ENCODE results near the gene RNLS.

RNLS gene

DNA sequence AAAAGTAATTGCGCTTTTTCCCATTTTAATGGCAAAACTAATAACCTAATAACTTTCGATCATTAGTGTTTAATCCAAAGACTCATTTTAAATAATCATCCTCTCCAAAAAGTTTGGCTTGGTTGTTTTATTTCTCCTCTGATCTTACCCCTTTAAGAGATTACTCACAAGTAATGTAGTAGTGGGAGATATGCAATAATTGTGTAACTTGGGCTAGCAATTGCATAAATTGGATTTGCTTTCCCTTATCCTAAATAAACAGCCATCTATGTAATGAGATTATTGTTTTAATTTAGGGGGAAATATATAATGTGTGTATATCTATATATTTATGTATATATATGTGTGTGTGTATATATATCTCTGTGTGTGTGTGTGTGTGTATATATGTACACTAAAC, 82.5 kb downstream of the RNLS start:
- DNase-seq (ENCODE audit: low read depth): no peak
- H3K4me3 ChIP-seq (ENCODE audit: low read depth, low read length): no peak overlapping the region

DNA sequence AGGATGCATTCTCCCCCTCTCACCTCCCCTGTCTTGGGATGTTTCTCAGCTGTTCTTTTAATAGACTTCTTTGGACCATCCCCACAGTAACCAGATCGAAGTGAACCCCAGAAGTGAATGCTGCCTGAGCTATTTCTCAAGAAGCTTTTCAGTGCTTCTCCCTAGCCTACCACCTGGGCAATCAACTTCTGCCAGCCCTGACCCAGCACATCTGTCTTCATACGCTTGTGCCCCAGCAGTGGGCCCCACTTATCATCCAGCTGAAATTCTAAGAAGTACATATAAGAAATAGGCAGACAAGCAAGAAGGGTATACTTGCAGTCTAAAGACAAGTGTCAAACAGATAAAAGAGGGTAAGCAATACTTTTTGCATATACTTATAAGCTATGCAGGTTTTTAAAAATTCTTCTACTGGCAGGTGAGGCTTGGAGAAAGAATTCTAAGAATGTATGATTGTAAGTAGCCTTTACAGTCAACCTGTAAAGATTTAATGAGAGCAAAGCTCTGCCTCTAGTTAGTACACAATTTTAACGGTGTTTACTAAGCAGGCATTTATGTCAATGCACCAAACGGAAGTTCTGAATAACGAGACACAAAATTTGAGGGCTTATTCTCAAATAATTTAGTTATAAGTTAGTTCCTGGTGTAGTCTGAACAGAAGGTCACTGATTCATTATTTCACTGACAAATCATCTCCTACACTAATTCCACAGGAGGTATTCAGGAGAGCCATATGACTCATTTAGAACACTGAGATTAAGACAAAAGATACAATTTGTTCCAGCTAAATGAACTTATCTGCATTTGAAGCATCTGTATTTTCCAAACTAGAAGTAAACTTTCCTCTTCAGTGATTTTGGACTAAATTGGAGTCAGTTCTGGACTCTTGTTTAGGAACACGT, 83.3 kb downstream of the RNLS start:
- no peak for DNase-seq (ENCODE audit: low read depth)
- TF ChIP-seq, protein P1, sequence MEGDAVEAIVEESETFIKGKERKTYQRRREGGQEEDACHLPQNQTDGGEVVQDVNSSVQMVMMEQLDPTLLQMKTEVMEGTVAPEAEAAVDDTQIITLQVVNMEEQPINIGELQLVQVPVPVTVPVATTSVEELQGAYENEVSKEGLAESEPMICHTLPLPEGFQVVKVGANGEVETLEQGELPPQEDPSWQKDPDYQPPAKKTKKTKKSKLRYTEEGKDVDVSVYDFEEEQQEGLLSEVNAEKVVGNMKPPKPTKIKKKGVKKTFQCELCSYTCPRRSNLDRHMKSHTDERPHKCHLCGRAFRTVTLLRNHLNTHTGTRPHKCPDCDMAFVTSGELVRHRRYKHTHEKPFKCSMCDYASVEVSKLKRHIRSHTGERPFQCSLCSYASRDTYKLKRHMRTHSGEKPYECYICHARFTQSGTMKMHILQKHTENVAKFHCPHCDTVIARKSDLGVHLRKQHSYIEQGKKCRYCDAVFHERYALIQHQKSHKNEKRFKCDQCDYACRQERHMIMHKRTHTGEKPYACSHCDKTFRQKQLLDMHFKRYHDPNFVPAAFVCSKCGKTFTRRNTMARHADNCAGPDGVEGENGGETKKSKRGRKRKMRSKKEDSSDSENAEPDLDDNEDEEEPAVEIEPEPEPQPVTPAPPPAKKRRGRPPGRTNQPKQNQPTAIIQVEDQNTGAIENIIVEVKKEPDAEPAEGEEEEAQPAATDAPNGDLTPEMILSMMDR (IDR thresholded peaks at IDR 0.05; ENCODE audit: control insufficient read depth, extremely low read depth, insufficient read depth): no peak
- H3K4me3 ChIP-seq (ENCODE audit: low read depth, low read length): no peak overlapping the region

More for the DNA sequence above, 82.5 kb downstream of the RNLS start:
- TF ChIP-seq, protein P1 (IDR thresholded peaks at IDR 0.05; ENCODE audit: control insufficient read depth, extremely low read depth, insufficient read depth): no peak

DNA sequence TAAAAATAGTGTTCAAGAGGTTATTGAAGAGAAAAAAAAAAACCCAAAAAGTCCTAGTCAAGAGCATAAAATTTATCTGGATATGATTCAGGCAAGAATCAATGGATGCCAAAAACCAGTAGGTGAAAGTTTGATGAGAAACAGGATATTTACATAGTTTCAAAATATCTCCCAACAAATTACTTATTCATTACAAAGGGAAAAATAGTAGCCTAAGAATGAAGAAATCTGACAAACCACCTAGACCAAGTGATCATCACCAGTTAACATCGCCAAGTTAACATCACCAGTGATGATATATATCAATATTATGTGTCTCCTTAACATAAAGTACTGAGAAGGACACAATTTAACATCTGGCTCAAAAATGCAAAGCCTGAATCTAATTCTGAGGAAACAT, 85.2 kb downstream of the RNLS start:
- no peak for DNase-seq (ENCODE audit: low read depth)
- TF ChIP-seq, protein P1 (IDR thresholded peaks at IDR 0.05; ENCODE audit: control insufficient read depth, extremely low read depth, insufficient read depth): no peak
- H3K4me3 ChIP-seq (ENCODE audit: low read depth, low read length): no peak overlapping the region

DNA sequence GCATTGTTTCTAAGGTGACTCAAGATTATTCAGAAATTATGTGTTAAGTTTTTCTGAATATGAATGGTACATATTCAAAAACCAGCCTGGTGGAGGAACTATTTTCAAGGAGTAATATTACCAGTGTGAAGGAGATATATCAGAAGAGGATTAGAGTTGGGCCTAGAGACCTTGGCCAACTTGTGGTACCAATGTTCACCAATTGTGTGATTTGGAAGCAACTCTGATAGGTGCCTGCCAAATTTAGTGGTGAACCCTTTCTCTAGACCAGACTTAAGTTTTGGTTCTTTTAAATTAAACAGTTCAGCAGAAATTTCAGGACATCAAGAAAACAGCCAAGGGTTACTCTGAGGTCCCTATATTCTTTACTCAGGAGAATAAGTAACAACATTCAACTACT, 88.6 kb downstream of the RNLS start:
- H3K4me3 ChIP-seq (ENCODE audit: low read depth, low read length): no peak overlapping the region
- no peak for DNase-seq (ENCODE audit: low read depth)
- TF ChIP-seq, protein P1 (IDR thresholded peaks at IDR 0.05; ENCODE audit: control insufficient read depth, extremely low read depth, insufficient read depth): no peak

DNA sequence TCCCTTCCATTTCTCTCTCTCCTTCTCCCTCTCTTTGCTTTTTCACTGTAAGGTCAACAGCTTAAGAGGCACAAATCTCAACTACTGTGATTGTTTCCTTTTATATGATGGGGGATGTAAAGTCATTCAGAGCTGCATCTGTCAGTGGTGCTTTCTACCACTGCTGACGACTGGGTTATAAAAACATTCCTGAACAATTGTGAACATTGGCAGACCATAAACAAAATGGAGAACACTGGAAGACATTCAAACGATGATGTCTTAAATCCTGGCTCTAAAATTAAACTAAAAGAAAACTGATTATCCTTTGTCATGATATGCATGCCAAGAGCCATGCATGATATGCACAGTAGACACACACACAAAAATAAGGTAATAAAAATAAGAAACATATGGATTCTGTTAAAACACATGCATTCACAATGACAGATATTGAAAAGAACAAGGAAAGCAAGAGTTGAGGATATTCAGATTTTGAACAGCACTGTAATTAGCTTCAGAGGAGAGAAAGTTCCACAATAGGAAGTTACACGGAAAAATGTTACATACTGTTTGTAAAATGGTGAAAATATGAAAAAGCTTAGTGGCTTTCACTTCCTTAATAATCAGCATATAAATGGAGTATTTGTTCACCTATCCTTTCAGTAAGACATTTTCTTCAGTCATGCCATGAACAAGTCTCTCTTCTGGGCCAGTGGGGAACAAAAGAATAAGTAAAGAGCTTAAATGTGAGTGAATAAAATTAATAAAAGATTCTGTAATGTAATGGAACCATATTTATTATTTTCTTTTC, 89.2 kb downstream of the RNLS start:
- DNase-seq (ENCODE audit: low read depth): no peak
- TF ChIP-seq, protein P1 (IDR thresholded peaks at IDR 0.05; ENCODE audit: control insufficient read depth, extremely low read depth, insufficient read depth): no peak
- no peak overlapping the region for H3K4me3 ChIP-seq (ENCODE audit: low read depth, low read length)

DNA sequence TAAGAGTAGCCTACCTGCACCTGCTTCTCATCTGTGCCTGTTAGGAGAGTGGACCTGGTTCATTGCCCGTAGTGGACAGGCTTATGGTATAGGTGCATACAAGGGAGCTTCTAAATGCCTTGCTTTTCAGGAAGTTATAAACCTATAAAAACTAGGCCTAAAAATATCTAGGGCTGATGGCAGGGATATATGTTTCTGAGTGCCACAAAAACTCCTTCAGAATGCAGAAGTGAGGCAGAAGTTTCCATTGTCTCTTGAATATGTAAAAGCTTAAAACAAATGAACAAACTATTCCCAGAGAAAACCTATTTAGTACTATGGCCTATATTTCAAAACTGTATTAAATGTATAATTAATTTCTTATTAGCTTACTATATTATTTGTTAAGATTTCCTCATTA, 91.8 kb downstream of the RNLS start:
- DNase-seq (ENCODE audit: low read depth): no peak
- TF ChIP-seq, protein P1 (IDR thresholded peaks at IDR 0.05; ENCODE audit: control insufficient read depth, extremely low read depth, insufficient read depth): no peak
- no peak overlapping the region for H3K4me3 ChIP-seq (ENCODE audit: low read depth, low read length)
